A673 (cell line): Measurements from ENCODE around the gene NUP37.

ENCODE experiments used
- CTCF ChIP-seq: fragments of 300-800, 200-600 bp; sonication (generic); conservative IDR thresholded peaks from 2 replicates; pipeline ENCODE4 v1.5.1; 2017; ENCODE audit warnings: low read depth, mild to moderate bottlenecking, antibody characterized with exemption, low read length, moderate library complexity, mixed read lengths
- EZH2 ChIP-seq: fragments of 200-600 bp; sonication (generic); IDR thresholded peaks from 2 replicates; pipeline ENCODE4 v1.6.1; 2017; ENCODE audit warnings: borderline replicate concordance, low read depth, mild to moderate bottlenecking, mixed read lengths, antibody characterized with exemption, low read length; ENCODE audit not compliant: poor library complexity, severe bottlenecking

GRCh38 chr12:102054345-102054744 is 65.6 kb downstream of the NUP37 start:
- TF ChIP-seq CTCF (no peak), EZH2 (no peak)
